Transverse colon (tissue), 4 donors: Measurements from ENCODE around the gene GNRH2. TPM values are rescaled to one million over a fixed set of nuclear protein-coding genes. Genes with fewer than 3 reads are reported as not detected.

Experiments
- DNase-seq: peaks from one replicate; pipeline ENCODE4 v3.0.0-alpha.2; 2019
- H3K27ac ChIP-seq, 4 donors: fragments of 200-600 bp; sonication (generic); 2 replicates each; pipeline ENCODE4 v1.5.1; 2016 to 2018; ENCODE audit warnings: inconsistent platforms in 4 of 4
- H3K27me3 ChIP-seq: fragments of 200-600 bp; sonication (generic); 2 replicates; pipeline ENCODE4 v1.5.1; 2017; ENCODE audit warnings: inconsistent platforms
- H3K36me3 ChIP-seq, 4 donors: fragments of 200-600 bp; sonication (generic); 2 replicates each; pipeline ENCODE4 v1.5.1; 2017 to 2019; ENCODE audit warnings: inconsistent platforms in 4 of 4
- H3K4me1 ChIP-seq, 4 donors: fragments of 200-600 bp; sonication (generic); 2 replicates each; pipeline ENCODE4 v1.5.1; 2017 to 2020; ENCODE audit warnings: inconsistent platforms in 4 of 4
- H3K4me3 ChIP-seq, 4 donors: fragments of 200-600 bp; sonication (generic); 1 replicate in 1 of 4; 2 replicates in 3 of 4; pipeline versions ENCODE4 v1.5.1 to v1.6.1; 2017 to 2019; ENCODE audit warnings: inconsistent platforms in 4 of 4
- H3K9me3 ChIP-seq, 2 donors: fragments of 200-600 bp; sonication (generic); 2 replicates each; pipeline ENCODE4 v1.5.1; 2017 to 2019; ENCODE audit warnings: inconsistent platforms in 2 of 2
- EP300 ChIP-seq: sonication (generic); formaldehyde crosslinking; IDR thresholded peaks from one replicate; pipeline ENCODE4 v1.6.1; 2017; ENCODE audit warnings: antibody characterized with exemption, low read depth
- POLR2A ChIP-seq: fragments of 450-650 bp; IDR thresholded peaks from one replicate; pipeline ENCODE4 v1.6.1; 2016; ENCODE audit warnings: antibody characterized with exemption, mild to moderate bottlenecking, moderate library complexity
- POLR2AphosphoS5 ChIP-seq, 3 donors: sonication (generic); formaldehyde crosslinking; IDR thresholded peaks; one replicate each; pipeline ENCODE4 v1.6.1; 2016; ENCODE audit warnings: antibody characterized with exemption in 3 of 3
- WGBS, 2 donors: methylation state at CpG; one replicate each; pipeline ENCODE4 v1.1.5; 2018; ENCODE audit warnings: low coverage in 1 of 2; 5-methylcytosine and 5-hydroxymethylcytosine counted together
- in situ Hi-C, 4 donors: fragments of 200-750 bp; cut with MboI; loops; one replicate each; pipeline versions ENCODE4 v1.15.0 to v1.15.1; 2017; ENCODE audit warnings: low sequenced_read_pairs in 3 of 4, low pct_ligation_motif_present in 1 of 4, low pct_unique_long_range_greater_than_20kb in 1 of 4
- intact Hi-C: fragments of 100-400 bp; cut with DNase I; formaldehyde crosslinking; loops from one replicate; pipeline ENCODE4 v1.15.1; 2023; ENCODE audit warnings: low total_unique reads
- total RNA-seq, 4 donors: library from RNA; depleted of rRNA; stranded (reverse); fragments of >200 nt; gene quantifications; one replicate each; pipeline ENCODE4 v1.1.0, GENCODE V29; 2016
- TF ChIP-seq, protein P1 (sequence below), 5 experiments: fragments of 200-600 bp in 3 of 5; fragments of 450-650 bp in 2 of 5; sonication (generic) in 3 of 5; IDR thresholded peaks; 1 replicate in 2 of 5; 2 replicates in 3 of 5; pipeline ENCODE4 v1.5.1; 2016 to 2017; ENCODE audit warnings: antibody characterized with exemption in 5 of 5, inconsistent platforms in 3 of 5, mild to moderate bottlenecking in 2 of 5, moderate library complexity in 1 of 5

Gene GNRH2
- total RNA-seq, 4 donors from 2014 or later: not detected

DNA sequence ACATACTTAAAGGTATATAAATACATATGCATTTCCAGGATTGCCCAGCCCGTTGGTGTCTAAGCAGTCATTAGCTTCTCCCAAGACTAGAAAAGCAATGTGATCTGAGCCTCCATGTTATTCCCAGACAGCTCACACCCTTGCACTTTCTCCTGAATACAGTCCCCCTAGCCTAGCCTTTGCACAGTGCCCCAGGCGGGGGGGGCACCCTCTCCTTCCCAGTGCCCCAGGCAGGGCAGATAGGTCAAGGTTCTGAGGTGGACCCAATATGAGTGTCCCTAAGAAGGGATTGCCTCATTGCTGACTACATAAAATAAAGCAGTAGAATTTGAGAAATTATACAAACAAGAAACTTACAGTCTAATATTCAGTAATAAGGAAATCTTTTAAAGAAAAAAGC, 15.4 kb upstream of the GNRH2 start:
- Histone ChIP-seq H3K9me3 (no peaks in the 10 kb centered on the region), H3K27ac (no peak overlapping the region), H3K36me3 (peaks cover 0 to 40% (median 6%) of the 10 kb centered on the region in 4 donors), H3K4me3 (no peak overlapping the region), H3K4me1 (no peaks in the 10 kb centered on the region), H3K27me3 (no peaks in the 10 kb centered on the region)
- intact Hi-C loops (no loop called here), in situ Hi-C loops (no loop called here)
- DNase-seq: no peak
- 78% methylated on average over 2 of the region's 2 CpGs; no CpG with 5 or more reads in 1 of the 2 donors for WGBS, 2 donors
- TF ChIP-seq, protein P1, sequence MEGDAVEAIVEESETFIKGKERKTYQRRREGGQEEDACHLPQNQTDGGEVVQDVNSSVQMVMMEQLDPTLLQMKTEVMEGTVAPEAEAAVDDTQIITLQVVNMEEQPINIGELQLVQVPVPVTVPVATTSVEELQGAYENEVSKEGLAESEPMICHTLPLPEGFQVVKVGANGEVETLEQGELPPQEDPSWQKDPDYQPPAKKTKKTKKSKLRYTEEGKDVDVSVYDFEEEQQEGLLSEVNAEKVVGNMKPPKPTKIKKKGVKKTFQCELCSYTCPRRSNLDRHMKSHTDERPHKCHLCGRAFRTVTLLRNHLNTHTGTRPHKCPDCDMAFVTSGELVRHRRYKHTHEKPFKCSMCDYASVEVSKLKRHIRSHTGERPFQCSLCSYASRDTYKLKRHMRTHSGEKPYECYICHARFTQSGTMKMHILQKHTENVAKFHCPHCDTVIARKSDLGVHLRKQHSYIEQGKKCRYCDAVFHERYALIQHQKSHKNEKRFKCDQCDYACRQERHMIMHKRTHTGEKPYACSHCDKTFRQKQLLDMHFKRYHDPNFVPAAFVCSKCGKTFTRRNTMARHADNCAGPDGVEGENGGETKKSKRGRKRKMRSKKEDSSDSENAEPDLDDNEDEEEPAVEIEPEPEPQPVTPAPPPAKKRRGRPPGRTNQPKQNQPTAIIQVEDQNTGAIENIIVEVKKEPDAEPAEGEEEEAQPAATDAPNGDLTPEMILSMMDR (IDR thresholded peaks at IDR 0.05): no peak
- TF ChIP-seq POLR2A (no peak), EP300 (no peak)

DNA sequence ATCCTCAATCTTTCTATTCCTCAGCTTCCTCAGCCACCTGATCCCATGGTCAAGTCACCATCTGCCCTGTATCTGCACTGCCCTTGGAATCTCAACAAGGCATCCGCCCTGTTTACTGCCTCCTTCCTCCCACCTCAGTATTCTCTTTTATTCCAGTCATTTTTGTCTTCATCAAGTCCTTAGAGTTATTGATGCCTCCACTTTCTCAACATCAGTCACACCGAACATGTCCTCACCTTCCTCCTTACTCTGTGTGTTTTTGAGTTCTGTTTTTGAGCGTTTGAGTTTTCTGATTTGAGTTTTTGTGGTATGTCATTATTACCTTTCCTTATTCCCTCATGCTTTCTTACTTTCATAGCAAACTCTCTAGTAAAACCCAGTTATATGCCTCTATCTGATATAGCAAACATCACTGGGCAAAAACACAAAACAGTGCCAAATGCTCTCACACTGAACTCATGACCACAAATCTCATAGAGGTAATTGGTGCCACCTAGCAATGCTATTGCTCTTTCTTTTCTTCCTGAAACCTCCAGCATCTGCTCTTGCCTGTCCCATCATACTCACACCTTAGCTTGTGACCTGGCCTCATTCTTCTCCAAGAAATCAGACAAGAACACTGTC, 11.8 kb upstream of the GNRH2 start:
- 87 to 89% methylated on average over 3 of the region's 3 CpGs for WGBS, 2 donors
- Histone ChIP-seq H3K27me3 (no peaks in the 10 kb centered on the region), H3K4me1 (no peaks in the 10 kb centered on the region), H3K27ac (no peak overlapping the region), H3K4me3 (no peak overlapping the region), H3K9me3 (no peaks in the 10 kb centered on the region), H3K36me3 (peaks cover 0 to 29% (median 8%) of the 10 kb centered on the region in 4 donors)
- in situ Hi-C loops: no loop called here
- no peak for DNase-seq
- TF ChIP-seq POLR2A: no peak
- TF ChIP-seq EP300: no peak
- TF ChIP-seq, protein P1 (IDR thresholded peaks at IDR 0.05): no peak
- TF ChIP-seq POLR2AphosphoS5 (IDR thresholded peaks at IDR 0.05): no peak
- intact Hi-C loops: no loop called here

DNA sequence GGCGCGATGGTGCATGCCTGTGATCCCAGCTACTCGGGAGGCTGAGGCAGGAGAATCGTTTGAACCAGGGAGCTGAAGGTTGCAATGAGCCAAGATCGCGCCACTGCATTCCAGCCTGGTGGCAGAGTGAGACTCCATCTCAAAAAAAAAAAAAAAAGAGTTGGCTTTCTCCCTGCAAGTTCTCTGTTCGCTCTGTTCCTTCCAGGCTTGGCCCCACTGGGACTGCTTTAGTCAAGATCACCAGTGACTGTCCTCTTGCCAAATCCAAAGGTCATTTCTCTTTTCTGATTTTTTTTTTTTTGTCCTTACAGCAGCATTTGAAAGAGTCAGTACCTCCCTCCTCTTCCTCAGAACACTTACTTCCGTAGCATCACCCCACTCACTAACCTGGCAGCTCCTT, 10.8 kb upstream of the GNRH2 start:
- Histone ChIP-seq H3K27ac (no peak overlapping the region), H3K4me3 (no peak overlapping the region), H3K9me3 (no peaks in the 10 kb centered on the region), H3K36me3 (peaks cover 0 to 29% (median 12%) of the 10 kb centered on the region in 4 donors), H3K4me1 (no peaks in the 10 kb centered on the region), H3K27me3 (no peaks in the 10 kb centered on the region)
- intact Hi-C loops: no loop called here
- 90 to 91% methylated on average over 2 to 8 of the region's 8 CpGs for WGBS, 2 donors
- no peak for TF ChIP-seq EP300
- in situ Hi-C loops: no loop called here
- DNase-seq: no peak

DNA sequence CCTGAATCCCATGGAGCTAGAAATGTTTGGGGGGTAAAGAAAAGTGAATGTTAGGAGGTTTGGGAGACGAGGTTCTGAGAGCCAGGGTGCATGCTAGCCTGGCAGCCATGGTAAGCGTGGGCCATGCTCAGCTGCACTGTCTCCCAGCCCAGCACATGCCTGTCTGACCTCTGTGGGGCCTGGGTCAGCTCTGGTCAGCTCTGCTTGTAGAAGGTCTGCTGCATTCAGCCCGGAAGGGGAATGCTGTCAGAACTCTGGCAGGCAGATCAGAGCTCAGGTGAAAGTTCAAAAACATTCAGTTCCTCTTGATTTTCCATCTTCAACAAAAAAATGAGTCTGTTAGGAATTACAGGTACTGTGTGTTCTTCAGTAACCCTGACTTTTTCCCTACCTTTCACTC, 5.8 kb upstream of the GNRH2 start:
- intact Hi-C loops (no loop called here), in situ Hi-C loops (no loop called here)
- Histone ChIP-seq H3K9me3 (no peaks in the 10 kb centered on the region), H3K27ac (no peak overlapping the region), H3K4me1 (peaks cover 0 to 8% (median 2%) of the 10 kb centered on the region in 4 donors), H3K27me3 (no peaks in the 10 kb centered on the region), H3K4me3 (no peak overlapping the region), H3K36me3 (peaks cover 0 to 41% (median 16%) of the 10 kb centered on the region in 4 donors)
- no peak for DNase-seq
- 80 to 87% methylated on average over 1 to 3 of the region's 3 CpGs for WGBS, 2 donors
- TF ChIP-seq EP300 (no peak), POLR2AphosphoS5 (IDR thresholded peaks at IDR 0.05) (no peak), POLR2A (no peak)
- TF ChIP-seq, protein P1 (IDR thresholded peaks at IDR 0.05): no peak

DNA sequence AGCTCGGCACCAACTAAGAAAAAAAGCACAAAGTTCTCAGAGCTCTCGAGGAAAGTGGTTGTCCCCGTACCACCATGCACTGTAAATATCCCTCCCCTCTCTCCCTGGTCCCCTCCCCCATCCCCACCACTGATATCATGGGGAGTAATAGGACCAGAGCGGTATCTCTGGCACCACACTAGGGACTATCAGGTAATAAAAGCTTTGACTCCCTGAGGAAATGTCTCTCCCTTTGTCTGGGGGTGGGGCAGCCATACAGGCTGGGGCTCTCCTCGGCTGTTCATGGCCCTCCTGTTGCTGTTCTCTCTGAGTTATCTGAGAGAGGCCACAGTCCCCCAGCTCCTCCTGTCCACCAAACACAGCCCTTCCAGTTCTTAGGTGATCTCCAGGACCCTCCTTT, 5.0 kb upstream of the GNRH2 start:
- 80 to 82% methylated on average over 1 to 5 of the region's 5 CpGs for WGBS, 2 donors
- no peak overlapping the region for H3K27ac ChIP-seq
- H3K4me1 ChIP-seq: peaks cover 0 to 10% (median 2%) of the 10 kb centered on the region in 4 donors
- no peaks in the 10 kb centered on the region for H3K9me3 ChIP-seq
- no peak for DNase-seq
- no peaks in the 10 kb centered on the region for H3K27me3 ChIP-seq
- H3K36me3 ChIP-seq: peaks cover 0 to 41% (median 14%) of the 10 kb centered on the region in 4 donors
- intact Hi-C loops (no loop called here), in situ Hi-C loops (no loop called here)
- TF ChIP-seq, protein P1 (IDR thresholded peaks at IDR 0.05): no peak
- TF ChIP-seq EP300 (no peak), POLR2AphosphoS5 (IDR thresholded peaks at IDR 0.05) (no peak), POLR2A (no peak)
- no peak overlapping the region for H3K4me3 ChIP-seq
